GM18517 (cell line): Measurements from ENCODE around the gene NAV2.

Experiments
- ATAC-seq: cut with Tn5 transposase; IDR thresholded peaks from one replicate; pipeline ENCODE4 v1.9.1; 2021; ENCODE audit warnings: mild to moderate bottlenecking, moderate library complexity; ENCODE audit not compliant: unreplicated experiment

The NAV2 gene

GRCh38 chr11:19714387-19715363, 2.0 kb downstream of the NAV2 start:
- ATAC-seq, result no peak

GRCh38 chr11:19715373-19715772, 2.7 kb downstream of the NAV2 start:
- no peak for ATAC-seq

GRCh38 chr11:19718051-19718450, 5.4 kb downstream of the NAV2 start:
- no peak for ATAC-seq

- no peak for ATAC-seq
Measured at GRCh38 chr11:19718951-19719350, 6.3 kb downstream of the NAV2 start.

GRCh38 chr11:19719960-19720359, 7.3 kb downstream of the NAV2 start:
- no peak for ATAC-seq

GRCh38 chr11:19721176-19721575, 8.5 kb downstream of the NAV2 start:
- ATAC-seq, result no peak

- ATAC-seq, result no peak
Measured at GRCh38 chr11:19722702-19723101, 10.1 kb downstream of the NAV2 start.

GRCh38 chr11:19723572-19724342, 11.1 kb downstream of the NAV2 start:
- ATAC-seq, result no peak

GRCh38 chr11:19724765-19725164, 12.1 kb downstream of the NAV2 start:
- ATAC-seq, result no peak

GRCh38 chr11:19725379-19726079, 12.9 kb downstream of the NAV2 start:
- no peak for ATAC-seq

GRCh38 chr11:19727246-19727645, 14.6 kb downstream of the NAV2 start:
- ATAC-seq, result no peak

GRCh38 chr11:19728436-19728835, 15.8 kb downstream of the NAV2 start:
- ATAC-seq, result no peak

GRCh38 chr11:19729141-19729540, 16.5 kb downstream of the NAV2 start:
- no peak for ATAC-seq

- no peak for ATAC-seq
Measured at GRCh38 chr11:19730373-19730772, 17.7 kb downstream of the NAV2 start.

GRCh38 chr11:19734171-19734570, 21.5 kb downstream of the NAV2 start:
- ATAC-seq, result no peak

GRCh38 chr11:19735157-19735908, 22.7 kb downstream of the NAV2 start:
- no peak for ATAC-seq

- no peak for ATAC-seq
Measured at GRCh38 chr11:19735909-19736498, 23.4 kb downstream of the NAV2 start.

- ATAC-seq, result no peak
Measured at GRCh38 chr11:19736831-19737230, 24.2 kb downstream of the NAV2 start.

GRCh38 chr11:19737575-19737974, 24.9 kb downstream of the NAV2 start:
- no peak for ATAC-seq

GRCh38 chr11:19738124-19738523, 25.5 kb downstream of the NAV2 start:
- no peak for ATAC-seq
